Hematopoietic multipotent progenitor cell treated with erythropoietin and hydrocortisone succinate and interleukin-3 and kit ligand, for 15 days (in vitro differentiated cells): ENCODE measurements around the gene PLK1.
"Not testable (repeated sequence)": the region's sequence is repeated elsewhere in the genome, so short reads cannot be mapped to it uniquely, and the experiment has no call there.

Experiments
- DNase-seq: peaks from one replicate; pipeline ENCODE4 v3.0.0-alpha.2; 2015; ENCODE audit warnings: low spot score

Gene PLK1

DNA sequence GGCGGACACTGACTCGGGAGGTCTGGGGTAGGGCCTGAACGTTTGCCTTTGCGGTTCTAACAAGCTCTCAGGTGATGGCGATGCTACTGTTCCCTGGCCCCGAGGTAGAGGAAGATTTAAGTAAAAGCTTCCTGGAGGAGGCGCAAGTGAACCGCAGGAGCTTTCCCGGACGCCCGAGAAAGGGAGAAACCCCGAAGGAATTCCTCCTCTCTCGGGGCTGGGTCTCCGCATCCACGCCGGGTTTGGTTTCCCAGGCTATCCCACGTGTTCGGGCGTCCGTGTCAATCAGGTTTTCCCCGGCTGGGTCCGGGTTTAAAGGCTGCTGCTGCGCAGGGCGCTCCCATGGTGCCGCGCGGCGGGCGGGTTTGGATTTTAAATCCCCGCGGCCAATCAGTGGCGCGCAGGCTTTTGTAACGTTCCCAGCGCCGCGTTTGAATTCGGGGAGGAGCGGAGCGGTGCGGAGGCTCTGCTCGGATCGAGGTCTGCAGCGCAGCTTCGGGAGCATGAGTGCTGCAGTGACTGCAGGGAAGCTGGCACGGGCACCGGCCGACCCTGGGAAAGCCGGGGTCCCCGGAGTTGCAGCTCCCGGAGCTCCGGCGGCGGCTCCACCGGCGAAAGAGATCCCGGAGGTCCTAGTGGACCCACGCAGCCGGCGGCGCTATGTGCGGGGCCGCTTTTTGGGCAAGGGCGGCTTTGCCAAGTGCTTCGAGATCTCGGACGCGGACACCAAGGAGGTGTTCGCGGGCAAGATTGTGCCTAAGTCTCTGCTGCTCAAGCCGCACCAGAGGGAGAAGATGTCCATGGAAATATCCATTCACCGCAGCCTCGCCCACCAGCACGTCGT is at the start of gene PLK1:
Gene PLK1 (plus strand): TSS at position 460 of the 844 bp plus-strand sequence. CDS start 44 bp downstream, at position 504.
- peak; percentile 87 for DNase-seq

DNA sequence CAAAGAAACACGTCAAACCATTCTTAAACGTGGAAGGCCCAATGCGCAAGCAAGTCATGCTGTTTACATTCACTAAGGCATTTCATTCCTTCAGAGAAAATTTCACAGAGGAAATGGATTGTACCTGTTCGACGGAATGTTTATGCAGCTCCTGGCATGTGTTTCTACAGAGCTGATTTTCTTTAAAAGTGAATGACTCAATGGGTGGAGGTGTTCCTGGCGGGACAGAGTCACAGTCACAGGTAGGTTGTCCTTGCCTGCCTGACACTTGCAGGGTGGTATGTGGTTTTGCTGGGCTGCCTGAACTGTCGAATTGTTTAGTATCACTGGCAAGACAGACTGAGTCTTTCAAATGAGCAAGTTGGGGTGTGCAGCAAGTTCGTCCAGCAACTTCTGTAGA is 49.2 kb upstream of the PLK1 start:
- DNase-seq: no peak

DNA sequence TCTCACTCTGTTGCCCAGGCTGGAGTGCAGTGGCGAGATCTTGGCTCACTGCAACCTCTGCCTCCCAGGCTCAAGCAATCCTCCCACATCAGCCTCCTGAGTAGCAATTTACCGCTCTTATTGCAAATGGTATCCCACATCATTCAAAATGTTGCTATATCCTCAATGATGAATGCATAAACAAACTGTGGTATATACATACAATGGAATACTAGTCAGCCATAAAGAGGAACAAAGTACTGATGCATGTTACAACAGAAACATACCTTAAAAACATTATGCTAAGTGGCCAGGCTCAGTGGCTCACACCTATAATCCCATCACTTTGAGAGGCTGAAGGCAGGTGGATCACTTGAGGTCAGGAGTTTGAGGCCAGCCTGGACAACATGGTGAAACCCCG is 46.8 kb upstream of the PLK1 start:
- not testable (repeated sequence) for DNase-seq

DNA sequence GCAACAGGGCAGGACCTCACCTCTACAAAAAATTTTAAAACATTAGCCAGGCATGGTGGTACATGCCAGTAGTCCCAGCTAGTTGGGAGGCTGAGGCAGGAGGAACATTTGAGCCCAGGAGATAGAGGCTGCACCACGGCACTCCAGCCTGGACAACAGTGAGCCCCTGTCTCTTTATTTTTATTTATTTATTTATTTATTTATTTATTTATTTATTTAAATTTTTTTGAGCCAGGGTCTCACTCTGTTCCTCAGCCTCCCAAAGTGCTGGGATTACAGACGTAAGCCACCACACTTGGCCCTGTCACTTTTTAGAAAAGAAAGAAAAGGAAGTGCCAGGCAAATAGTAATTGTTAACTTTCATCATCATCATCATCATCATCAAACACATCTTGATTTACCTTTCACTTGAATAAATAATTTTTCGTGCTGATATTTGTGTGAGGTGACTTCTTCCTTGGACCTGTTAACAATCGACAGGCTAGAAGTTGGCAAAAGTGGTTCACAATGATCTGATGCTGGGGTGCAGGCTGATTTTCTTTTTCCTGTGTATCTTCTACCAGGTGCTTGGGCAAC is 44.1 kb upstream of the PLK1 start:
- no peak for DNase-seq

DNA sequence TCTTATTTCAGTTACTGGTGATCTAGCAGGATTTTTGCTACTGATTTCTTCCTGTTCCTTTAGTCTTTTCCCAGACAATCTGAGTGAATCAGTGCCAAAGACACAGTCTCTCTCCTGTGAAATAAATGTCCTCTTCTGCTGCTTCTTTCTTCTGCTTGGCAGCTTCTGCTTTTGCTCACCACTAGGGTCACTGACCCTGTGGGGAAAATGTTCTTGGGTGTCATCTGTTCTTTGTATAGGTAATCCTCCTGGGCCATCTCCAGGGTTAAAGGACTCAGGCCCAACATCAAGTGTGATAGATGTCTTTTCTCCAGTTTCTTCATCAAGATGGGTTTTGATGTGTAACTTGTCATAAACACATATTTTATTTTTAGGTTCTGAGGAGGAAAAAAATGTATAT is 42.7 kb upstream of the PLK1 start:
- DNase-seq: no peak

DNA sequence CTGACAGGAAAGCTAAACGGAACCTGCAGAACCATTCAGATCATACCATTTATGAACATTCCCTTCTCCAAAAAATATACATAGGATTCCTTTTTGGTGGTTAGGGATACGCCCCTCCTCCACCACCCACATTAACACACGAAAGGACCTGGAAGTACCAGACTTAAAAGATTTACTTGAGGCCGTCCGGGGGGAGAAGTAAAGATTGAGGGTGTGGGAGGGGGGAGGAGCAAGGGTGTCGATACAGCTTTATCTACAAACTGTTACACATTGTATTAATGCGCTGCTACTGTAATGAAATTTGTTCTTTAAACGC is 38.1 kb upstream of the PLK1 start:
- DNase-seq: no peak

DNA sequence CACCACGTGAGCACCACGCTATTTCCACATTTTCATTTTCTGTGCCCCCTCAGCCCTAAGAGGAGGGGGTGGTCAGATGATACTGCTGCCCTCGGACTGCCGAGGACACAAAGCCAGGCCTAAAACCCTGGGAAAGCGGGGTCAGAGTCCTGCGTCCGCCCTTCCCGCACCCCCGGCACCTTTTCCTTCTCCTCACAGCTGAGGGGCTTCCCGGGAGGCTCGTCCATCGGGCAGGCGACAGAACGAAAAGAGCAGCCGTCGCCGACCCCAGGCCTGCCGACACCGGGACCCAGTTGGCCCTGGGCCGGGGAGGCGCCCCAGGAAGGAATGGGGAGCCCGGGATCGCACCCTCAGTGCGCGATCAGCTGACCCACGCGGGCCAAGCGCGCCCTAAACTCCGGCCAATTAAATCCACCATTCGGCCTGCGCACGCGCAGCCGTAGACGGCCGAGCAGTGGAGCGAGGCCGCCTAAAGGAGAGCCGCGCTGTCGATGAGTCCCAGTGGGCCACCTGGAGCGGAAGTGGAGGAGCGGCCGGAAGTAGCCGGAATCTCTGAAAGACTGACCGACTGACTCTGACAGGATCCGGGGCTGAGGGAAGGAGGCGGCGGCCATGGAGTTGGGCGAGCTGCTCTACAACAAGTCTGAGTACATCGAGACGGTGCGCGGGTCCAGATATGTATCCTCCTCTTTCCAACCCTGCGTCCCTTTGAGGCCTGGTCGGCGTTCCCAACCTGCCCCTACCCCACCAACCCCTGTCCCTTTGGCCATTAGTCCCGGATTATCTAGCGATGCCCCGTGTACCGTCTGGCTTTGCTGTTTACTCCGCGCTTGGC is 37.5 kb upstream of the PLK1 start, which contains the start of the genes DCTN5 and PALB2:
Gene DCTN5 (plus strand): TSS at position 536 of the 835 bp plus-strand sequence. CDS start 77 bp downstream, at position 613.
Gene PALB2 (minus strand): TSS at position 380 of the 835 bp plus-strand sequence. CDS start 153 bp downstream, at position 227.
- DNase-seq: peak; percentile 87

DNA sequence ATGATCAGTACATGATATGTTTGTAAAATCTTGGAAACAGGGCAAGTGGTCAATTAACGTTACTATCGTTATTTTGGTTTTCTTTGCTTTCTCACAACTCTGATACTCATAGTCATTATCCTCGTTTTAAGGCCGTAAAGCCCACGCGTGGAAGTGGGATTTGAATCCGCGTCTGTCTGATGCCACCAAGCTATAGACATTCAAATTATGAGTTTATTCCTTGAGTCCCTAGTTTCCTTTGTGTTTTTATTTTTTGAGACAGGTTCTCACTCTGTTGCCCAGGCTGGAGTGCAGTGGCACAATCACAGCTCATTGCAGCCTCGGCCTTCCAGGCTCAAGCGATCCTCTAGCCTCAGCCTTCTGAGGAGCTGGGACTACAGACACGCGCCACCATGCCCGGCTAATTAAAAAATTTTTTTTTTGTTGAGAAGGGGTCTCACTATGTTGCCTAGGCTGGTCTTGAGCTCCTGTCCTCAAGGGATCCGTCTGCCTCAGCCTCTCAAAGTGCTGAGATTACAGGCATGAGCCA is 36.4 kb upstream of the PLK1 start:
- DNase-seq: no peak

DNA sequence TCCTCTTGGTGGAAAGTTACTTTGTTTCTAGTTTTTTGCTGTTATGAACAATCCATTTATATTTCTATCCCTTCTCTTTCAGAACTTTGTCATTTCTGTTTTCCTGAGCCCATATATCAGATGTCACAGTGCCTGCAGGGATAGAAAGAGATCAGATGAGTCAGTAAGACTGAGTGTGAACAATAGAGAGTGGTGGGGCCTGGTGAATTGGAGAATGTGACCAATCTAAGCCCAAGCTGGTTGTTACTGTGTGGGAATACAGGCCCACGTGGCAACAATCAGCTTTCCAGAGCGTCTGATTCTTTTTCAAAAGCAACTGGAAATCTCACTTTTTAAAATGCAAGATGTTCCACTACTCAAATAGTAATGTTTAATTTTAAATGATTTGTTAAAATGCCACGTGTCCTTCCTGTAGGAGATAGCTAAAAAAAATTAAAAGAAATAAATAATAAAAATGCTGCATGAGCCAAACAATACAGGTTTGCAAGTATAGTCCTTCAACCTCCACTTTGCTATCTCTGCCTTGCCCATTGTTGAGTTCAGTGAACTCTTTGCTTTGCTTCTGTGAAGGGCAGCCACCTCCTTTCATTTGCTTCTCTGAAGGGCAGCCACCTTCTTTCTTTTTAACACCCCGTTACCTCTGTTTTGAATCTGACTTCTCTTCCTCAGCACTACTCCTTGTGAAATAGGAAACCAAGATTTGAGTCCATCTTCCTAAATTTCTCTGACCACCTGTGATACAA is 27.8 kb upstream of the PLK1 start:
- DNase-seq: no peak

DNA sequence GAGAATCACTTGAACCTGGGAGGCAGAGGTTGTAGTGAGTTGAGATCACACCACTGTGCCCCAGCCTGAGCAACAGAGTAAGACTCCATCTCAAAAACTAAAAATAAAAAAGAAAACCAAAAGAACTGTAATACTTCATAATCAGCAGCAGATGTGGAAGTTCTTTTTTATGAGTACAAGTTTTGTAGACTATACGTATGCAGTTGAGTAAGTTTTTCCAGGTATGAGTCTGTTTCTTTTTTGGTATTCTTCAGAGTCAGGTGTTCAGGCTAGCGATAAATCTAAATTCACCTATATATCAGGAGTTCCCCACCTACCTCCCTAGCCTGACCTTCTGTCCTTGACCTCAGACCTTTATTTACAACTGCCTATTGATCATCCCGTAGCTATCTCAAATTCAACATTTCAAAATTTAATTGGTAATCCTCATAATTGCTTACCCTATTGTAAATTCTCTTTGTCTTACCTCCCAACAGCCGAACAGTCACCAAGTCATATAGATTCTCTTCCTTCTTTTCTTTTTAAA is 26.7 kb upstream of the PLK1 start:
- DNase-seq: no peak

DNA sequence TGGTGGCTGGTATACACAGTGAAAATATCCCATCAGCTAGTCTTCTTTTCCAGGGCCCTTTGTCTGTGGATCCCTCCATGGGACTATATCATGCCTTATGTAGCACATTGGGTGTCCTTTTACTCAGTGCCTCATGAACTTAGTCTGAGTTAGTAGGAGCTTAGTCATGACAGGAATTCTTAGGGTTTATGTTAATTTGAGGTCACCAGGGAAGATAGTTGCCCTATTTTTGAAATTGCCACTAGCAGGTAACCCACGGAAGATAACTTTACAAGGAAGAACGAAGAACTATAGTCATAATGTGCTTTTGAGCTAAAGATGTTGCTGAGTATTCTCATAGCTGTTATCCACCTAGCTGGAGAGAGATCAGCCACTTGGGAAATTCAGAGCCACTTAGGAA is 14.8 kb upstream of the PLK1 start:
- DNase-seq: no peak

DNA sequence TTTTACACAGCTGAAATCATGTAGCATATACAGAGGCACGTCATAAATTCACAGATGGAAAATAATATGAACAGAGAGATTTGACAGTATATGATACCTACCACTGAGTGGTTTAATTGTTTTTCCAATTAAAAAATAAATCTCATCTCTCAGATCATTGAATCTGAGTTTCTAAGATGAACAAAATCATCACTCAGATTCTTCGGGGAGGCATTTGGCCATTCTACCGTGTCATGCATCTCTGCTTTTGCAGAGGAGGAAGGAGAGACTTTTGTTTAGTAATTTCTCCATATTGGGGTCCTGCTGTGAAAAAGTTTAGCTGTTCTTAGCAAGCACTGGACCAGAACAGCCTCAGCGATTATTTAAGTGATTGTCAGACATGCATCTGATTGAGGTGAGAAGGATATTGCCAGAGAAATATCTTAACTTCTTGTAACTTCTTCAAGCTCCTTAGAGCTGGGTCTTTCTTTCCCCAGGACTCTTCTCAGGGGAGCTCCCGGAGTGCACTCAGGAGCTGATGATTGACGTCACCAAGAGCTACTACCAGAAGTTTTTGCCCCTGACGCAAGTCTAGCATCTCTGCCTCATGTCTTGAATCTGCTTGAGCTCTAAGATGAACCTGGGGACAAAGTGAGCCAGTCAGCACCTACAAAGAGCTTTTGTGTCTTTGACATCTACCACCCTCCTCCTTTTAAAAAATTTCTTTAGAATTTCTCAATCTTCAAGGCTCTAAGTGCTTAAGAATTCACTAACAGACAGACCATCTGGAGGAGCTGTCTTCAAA is 11.9 kb upstream of the PLK1 start:
- no peak for DNase-seq

DNA sequence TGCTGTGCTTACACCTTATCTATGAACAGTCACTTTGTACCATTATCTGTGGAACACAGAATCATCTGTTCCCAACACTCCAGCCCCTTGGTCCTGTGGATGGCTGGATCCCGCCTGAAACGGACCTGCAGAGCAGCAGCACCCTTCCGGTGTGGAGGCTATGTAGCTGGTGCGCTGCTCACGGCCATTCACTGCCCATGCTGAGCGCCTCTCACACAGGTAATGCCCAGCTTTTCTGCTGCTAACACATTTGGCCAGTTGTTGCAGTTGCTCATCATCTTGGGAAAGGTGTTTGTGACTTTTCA is 11.4 kb upstream of the PLK1 start:
- no peak for DNase-seq

DNA sequence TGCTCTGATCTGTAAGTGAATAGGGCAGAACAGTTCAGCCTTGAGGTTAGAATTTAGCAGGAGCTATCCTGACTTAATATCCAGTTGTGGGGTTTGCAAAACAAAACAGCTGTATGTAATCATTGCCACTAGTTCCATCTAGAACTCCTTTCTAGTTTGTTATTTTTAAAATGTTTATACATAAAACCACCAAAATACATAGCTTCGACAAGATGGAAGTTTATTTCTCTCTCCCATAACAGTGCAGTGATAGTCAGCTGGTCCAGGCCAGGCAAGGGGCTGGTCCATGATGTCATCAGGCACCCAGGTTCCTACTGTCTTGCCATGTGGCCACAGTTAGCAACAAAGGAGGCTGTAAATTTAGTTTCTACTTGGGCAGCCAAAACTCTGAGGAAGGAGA is 10.5 kb upstream of the PLK1 start:
- no peak for DNase-seq

DNA sequence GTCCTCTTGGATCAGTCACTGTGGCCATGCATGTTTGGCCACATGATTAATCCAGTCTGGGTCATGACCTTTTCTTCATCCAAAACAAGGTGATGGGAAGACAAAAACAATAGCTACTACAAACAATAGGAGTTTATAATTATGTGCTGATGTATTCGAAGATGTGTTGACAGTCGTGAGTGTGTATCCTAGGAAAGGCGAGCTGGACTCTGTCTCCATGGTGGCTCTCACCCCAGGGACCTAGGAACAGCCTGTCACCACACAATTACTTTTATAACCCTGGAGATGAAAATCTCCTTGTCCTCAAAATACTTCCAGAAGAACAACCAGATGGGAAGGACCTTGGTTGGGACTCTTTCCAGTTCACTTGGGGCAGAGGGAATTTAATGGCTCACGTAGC is 9.8 kb upstream of the PLK1 start:
- no peak for DNase-seq

DNA sequence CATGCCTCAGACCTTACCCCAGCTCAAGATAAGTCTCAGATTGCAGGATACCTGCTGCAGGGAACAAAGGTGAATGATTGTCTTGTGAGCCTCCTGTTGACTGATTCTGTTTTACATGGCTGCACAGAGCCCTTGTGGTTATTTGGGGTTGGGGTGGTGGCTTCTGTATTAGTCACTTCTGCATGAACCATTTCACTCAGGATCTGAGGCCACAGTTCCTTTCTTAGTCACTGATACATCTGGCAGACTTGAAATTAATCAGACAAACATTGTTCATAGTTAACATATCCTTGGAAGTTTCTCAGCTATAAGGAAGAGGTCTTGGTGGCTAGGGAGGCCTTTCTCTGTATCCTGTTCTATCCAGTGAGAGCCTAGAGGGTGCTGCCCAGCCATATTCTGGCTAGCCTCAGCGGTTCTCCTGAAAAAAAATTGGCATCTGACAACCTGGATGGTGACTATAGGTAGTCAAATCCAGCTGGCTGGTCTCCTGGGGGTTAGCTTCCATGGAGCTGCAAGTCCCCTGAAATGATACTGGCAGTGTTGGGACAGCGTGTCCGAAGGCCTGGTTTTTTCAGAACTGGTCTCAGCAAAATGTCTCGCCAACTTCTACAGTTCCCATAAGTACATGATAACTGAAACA is 8.4 kb upstream of the PLK1 start:
- no peak for DNase-seq

DNA sequence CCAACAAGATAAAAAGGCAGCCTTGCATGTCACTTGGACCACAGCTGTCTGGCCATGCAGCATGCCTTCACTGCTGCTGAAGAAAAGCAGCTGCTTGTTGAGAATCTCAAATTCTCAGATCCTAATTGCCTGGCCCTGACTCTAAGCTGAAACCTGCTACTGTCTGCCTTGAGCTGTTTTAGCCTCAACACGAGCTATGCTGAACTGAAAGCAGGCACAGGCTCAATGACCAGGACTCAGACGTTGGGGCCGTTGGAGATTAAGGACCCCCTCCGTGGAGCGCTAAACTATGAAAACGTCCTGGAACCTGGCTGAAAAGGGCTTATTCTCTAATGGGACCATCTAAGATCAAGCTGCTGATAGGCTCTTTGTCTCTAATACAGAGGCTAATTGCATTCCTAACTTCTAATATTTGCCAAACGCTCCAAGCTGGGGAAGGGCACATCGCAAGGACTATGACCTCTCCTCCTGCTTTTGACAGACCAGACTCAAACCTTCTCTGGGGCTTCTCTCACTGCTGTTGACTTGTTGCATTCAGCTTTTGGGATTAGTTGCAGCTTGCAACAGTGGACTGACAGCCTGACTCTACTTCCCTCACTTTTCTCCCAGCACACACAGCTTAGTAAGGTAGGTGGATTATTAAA is 4.6 kb upstream of the PLK1 start:
- DNase-seq: no peak

DNA sequence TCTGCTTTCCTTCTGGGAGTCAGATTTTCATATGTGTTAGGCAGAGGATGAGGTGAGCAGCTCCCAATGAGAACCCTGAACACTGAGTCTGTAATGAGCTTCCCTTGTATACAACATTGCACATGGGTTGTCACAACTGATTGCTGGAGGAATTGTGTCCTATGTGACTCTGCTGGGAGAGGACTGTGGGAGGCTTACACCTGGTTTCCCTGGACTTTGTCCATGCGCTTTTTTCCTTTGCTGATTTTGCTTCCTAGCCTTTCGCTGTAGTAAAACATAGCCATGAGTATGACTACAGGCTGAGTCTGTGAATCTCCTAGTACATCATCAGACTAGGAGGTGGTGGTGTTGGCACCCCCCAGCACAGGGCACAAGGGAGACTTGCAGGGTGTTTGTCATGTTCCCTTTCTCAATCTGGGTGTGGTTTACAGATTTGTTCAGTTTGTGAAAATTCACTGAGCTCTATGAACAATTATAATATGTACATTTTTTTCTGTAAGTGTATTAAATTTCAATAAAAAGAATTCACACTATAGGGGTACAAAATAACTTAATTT is 1.7 kb upstream of the PLK1 start:
- no peak for DNase-seq

DNA sequence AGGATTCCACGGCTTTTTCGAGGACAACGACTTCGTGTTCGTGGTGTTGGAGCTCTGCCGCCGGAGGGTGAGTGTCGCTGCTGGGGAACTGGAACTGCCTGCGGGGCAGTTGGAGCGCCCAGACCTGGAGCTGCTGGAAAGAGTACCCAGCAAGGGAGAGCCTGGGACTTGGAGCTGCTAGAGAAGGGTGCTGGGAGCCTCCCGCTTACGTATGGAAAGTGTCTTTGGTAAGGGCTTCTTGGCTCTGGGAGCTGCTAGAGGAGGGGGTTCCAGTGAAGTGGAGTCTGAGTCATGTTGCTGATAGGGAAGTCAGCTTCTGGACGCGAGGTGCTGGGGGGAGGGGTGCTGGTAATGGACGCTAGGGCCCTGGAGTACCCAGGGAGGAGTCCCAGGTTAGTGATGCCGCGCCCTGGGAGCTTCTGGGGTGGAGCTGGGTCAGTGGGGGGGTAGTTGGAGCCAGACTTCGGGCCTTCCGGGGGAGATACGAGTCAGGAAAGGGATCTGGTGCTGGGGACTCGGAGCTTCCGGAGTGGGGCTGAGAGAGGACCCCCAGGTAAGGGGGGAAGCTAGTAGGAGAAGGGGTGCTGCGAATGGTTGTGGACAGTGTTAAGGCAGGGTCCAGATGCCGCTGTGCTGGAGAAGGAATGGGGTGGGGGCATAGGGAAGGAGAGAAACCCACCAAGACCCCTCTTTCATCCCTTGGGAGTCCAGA is 741 bp downstream of the PLK1 start:
- DNase-seq: peak; percentile 49
